Skin epidermis (tissue), 12 donors: Measurements from ENCODE around the gene CMKLR1.

Source experiments
- H3K27ac ChIP-seq, 21 experiments: fragments of 200-600 bp; sonication (generic) in 11 of 21; one replicate each; pipeline ENCODE4 v1.5.0; 2020; ENCODE audit warnings: mild to moderate bottlenecking in 3 of 21, inconsistent platforms in 2 of 21, moderate library complexity in 2 of 21
- H3K4me3 ChIP-seq, 7 experiments: fragments of 200-600 bp; sonication (generic) in 2 of 7; one replicate each; pipeline ENCODE4 v1.5.0; 2020; ENCODE audit warnings: inconsistent platforms in 2 of 7, mild to moderate bottlenecking in 2 of 7, moderate library complexity in 1 of 7

The CMKLR1 gene

GRCh38 chr12:108318472-108319275, 20.4 kb downstream of the CMKLR1 start:
- no peak overlapping the region for H3K4me3 ChIP-seq
- H3K27ac ChIP-seq: no peak overlapping the region

GRCh38 chr12:108317308-108318234, 21.5 kb downstream of the CMKLR1 start:
- Histone ChIP-seq H3K4me3 (no peak overlapping the region), H3K27ac (peak overlapping the region in 1 of 21 experiments; percentile 41)

- no peak overlapping the region for H3K4me3 ChIP-seq
- H3K27ac ChIP-seq: peak overlapping the region in 9 of 21 experiments; percentile 1 to 55 (median 23)
Observed at GRCh38 chr12:108316176-108317086, 22.7 kb downstream of the CMKLR1 start.

- no peak overlapping the region for H3K4me3 ChIP-seq
Observed at GRCh38 chr12:108315486-108316105, 23.5 kb downstream of the CMKLR1 start.

DNA sequence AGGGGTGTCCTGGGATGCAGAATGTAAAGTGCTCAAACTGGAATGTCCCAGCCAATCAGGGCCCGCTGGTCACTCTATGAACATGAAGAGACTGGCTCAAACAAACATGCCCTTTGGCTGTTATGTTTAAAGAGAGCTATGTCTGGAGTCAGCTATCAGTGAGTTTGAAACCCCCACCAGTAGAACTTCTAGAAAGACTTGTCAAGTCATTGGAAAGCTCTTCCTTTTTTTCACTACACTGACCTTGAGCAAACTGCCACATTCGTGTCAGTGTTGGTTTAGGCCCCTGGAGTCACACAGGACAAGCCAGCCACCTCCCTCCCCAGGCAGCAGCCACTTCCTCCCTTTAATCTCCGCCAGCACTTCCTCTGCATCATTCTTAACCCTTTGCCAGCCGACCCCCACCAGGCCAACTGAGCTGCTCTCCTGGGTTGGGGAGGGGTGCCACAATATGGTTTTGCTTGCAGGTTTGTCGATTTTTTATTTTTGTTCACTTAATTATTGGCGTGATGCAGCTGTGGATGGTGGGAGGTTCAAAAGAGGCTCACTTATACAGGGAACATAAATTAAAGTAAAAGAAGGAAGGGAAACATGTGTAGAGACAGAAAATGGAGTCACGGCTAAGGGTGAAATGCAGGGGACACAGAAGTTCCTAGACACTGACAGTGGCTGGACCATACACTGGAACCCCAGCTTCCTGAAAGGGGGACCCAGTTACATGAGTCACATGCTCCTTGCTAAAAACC, 25.3 kb downstream of the CMKLR1 start:
- Histone ChIP-seq H3K4me3 (no peak overlapping the region), H3K27ac (peak overlapping the region in 17 of 21 experiments; percentile 5 to 78 (median 52))

More at GRCh38 chr12:108315486-108316105, 23.5 kb downstream of the CMKLR1 start:
- peak overlapping the region in 7 of 21 experiments; percentile 1 to 55 (median 23) for H3K27ac ChIP-seq

DNA sequence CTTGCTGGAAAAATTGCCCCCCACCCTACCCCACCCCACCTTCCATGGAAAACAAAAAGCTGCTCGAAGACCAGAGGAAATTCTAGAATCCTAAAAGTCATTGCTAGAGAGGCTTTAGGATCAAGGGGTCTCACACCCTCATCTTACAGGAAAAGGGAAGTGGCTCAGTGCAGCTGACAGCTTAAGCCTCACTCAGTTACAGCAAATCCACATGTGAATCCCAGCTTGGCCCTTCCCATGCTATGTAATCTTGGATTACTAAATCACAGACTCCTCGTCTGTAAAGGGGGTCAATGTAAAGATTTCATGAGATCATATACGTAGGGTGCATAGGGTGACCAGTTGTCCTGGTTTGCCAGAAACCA, 25.9 kb downstream of the CMKLR1 start:
- H3K4me3 ChIP-seq: no peak overlapping the region
- peak overlapping the region in 19 of 21 experiments; percentile 5 to 78 (median 52) for H3K27ac ChIP-seq

DNA sequence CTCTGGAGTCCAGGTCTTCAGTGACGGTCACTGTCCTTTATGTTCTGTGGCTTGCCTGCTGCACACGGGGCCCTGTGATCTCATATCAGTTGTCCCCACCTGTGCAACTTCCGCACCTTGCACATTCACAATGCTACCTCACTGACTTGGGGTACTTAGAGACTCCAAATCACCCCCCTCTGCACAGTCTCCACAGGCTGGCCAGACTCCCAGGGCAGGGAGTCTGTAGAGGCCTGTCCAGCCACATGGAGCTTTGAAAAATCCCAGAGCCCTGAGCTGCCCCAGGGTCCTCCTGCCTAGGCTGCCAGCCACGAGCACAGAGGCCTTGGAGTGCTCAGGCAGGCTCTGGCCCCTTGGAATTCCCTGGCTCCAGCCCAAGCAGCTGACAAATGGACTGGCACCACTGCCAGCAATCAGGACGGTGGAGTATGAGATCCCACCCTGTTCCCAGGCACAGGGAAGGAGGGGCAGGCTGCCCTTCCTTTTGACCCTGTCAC, 26.4 kb downstream of the CMKLR1 start:
- H3K4me3 ChIP-seq: no peak overlapping the region
- H3K27ac ChIP-seq: peak overlapping the region in 19 of 21 experiments; percentile 5 to 78 (median 52)

GRCh38 chr12:108312073-108312659, 26.9 kb downstream of the CMKLR1 start:
- Histone ChIP-seq H3K27ac (peak overlapping the region in 8 of 21 experiments; percentile 34 to 78 (median 70)), H3K4me3 (no peak overlapping the region)

DNA sequence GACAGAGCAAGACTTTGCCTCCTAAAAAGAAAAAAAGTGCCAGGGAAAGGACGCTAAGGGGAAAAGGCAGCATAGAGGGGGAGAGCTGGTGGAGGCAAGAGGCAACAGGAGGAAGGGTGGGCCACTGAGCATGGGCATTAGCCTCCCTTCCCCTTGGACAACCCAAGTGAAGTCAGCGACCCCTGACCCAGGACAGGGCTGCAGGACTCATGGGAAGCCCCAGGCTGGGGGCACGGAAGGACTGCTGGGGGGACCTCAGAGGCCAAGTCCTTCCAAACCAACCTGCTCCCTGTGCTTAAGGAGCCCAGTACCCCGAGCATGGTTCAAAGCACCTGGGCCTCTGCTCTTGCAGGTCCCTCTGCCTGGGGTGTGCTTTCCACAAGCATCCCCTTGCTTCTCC, 27.5 kb downstream of the CMKLR1 start:
- Histone ChIP-seq H3K27ac (peak overlapping the region in 2 of 21 experiments; percentile 76 to 77), H3K4me3 (no peak overlapping the region)

DNA sequence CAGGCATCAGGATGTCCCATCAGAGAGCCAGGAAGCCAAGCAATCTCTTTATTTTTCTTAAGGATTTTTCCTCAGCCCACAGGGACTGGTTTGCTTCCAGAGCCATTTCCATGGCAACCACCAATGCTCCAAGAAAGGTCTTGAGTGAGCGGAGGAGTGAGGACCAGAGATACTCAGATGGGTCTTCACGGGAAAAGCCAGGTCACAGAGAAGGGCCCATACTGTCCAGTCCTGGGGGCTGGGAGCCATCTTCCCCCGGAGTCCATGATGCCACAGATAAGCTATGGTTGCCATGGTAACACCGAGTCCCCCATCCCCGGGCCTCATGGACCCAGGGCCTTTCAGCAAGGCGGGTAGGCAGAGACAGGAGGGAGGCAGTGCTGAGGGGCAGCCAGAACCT, 28.6 kb downstream of the CMKLR1 start:
- H3K27ac ChIP-seq: no peak overlapping the region

DNA sequence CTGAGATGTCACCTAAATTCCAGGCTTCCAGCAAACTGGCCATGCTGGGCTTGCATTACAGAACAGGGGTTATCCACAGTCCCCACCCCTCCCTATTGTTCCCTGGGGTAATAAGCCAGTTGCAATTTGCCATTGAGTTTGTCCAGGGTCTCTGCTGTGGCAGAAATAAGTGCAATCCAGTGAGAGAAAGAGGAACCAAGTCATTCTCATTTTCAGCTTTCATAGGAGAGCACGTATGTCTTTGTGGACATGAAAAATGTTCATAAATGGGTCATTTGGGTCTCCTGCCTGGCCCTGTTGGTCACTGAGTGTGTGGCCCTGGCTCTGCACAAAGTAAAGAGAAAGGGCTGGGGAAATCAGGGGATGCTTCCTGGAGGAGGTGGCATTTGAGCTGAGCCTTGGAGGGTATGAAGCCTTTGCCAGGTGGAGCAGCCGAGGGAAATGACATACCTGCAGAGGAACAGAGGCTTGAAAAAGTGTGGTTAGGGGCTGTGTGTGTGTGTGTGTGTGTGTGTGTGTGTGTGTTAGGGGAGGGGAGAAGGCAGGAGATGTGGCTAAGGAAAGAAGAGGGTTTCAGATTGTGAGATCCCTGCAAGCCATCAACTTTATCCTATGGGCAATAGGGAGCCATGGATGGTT, 29.3 kb downstream of the CMKLR1 start:
- Histone ChIP-seq H3K4me3 (no peak overlapping the region), H3K27ac (no peak overlapping the region)

More for the DNA sequence above, 28.6 kb downstream of the CMKLR1 start:
- no peak overlapping the region for H3K4me3 ChIP-seq

GRCh38 chr12:108308395-108309085, 30.6 kb downstream of the CMKLR1 start:
- Histone ChIP-seq H3K27ac (peak overlapping the region in 10 of 21 experiments; percentile 10 to 91 (median 33)), H3K4me3 (no peak overlapping the region)

- Histone ChIP-seq H3K4me3 (no peak overlapping the region), H3K27ac (peak overlapping the region in 14 of 21 experiments; percentile 6 to 91 (median 38))
Observed at GRCh38 chr12:108307006-108307405, 32.1 kb downstream of the CMKLR1 start.

DNA sequence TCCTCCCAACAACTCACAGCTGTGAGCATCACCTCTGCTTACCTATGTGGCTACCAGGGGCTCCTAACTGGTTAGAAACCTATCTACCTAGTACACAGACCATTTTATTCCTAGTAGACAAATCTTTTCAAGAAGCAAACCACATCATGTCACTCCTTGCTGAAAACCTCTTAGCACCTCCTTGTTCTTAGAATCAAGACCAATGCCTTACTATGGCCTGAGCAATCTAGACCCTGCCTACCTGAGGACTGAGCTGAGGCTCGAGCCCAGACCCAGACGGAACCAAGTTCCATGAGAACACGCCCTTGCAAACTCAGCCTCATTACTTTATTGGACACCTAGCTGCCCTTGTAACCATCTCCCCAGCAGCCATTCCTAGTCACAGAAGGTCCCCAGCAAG, 32.6 kb downstream of the CMKLR1 start:
- H3K4me3 ChIP-seq: no peak overlapping the region
- peak overlapping the region in 15 of 21 experiments; percentile 6 to 91 (median 74) for H3K27ac ChIP-seq

DNA sequence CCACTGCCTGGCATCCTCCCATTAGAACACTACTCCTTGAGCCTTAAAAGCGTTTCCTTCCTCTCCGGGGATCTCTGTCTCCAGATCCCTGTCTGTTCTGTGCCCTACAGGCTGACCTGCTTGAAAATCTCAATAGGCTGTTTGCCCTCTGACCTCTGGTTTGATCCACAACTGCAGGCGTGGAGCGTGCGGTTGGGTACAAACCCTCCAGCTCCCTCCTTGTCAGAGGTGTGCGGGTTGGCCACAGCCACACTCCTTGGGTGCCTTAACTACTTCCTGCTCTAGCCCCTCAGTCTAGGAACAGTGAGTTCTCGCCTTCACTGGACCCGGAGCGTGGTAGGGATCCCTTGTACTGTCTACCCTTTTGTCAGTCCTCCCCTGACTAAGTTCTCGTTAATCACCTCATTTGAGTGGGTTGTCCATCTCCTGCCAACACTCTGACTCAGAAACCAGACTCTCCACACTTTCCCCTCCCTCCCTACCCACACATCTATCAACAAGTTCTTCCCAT, 33.1 kb downstream of the CMKLR1 start:
- no peak overlapping the region for H3K4me3 ChIP-seq

GRCh38 chr12:108305520-108305919, 33.6 kb downstream of the CMKLR1 start:
- Histone ChIP-seq H3K27ac (peak overlapping the region in 20 of 21 experiments; percentile 37 to 91 (median 78)), H3K4me3 (no peak overlapping the region)

More for the DNA sequence above, 33.1 kb downstream of the CMKLR1 start:
- H3K27ac ChIP-seq: peak overlapping the region in 20 of 21 experiments; percentile 37 to 91 (median 78)
